Panc1 (cell line): ENCODE data around the gene AFG1L.

Source experiments
- POLR2AphosphoS5 ChIP-seq: IDR thresholded peaks from 2 replicates; pipeline ENCODE4 v1.6.1; 2012; ENCODE audit warnings: mild to moderate bottlenecking, low read depth, low read length, moderate library complexity
- TF ChIP-seq, protein P1 (sequence below): fragments of 450-650 bp; IDR thresholded peaks from 2 replicates; pipeline ENCODE4 v1.5.1; 2017; ENCODE audit warnings: mild to moderate bottlenecking

GRCh38 chr6:108558372-108559096 is 263.7 kb downstream of the AFG1L start:
- TF ChIP-seq, protein P1, sequence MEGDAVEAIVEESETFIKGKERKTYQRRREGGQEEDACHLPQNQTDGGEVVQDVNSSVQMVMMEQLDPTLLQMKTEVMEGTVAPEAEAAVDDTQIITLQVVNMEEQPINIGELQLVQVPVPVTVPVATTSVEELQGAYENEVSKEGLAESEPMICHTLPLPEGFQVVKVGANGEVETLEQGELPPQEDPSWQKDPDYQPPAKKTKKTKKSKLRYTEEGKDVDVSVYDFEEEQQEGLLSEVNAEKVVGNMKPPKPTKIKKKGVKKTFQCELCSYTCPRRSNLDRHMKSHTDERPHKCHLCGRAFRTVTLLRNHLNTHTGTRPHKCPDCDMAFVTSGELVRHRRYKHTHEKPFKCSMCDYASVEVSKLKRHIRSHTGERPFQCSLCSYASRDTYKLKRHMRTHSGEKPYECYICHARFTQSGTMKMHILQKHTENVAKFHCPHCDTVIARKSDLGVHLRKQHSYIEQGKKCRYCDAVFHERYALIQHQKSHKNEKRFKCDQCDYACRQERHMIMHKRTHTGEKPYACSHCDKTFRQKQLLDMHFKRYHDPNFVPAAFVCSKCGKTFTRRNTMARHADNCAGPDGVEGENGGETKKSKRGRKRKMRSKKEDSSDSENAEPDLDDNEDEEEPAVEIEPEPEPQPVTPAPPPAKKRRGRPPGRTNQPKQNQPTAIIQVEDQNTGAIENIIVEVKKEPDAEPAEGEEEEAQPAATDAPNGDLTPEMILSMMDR: no peak
- peak; percentile 55; the same call in 1 of the 2 replicates for TF ChIP-seq POLR2AphosphoS5
